Measurements from ENCODE around the gene TPST1.
"Not testable (repeated sequence)": the region's sequence is repeated elsewhere in the genome, so short reads cannot be mapped to it uniquely, and the experiment has no call there.

The TPST1 gene

DNA sequence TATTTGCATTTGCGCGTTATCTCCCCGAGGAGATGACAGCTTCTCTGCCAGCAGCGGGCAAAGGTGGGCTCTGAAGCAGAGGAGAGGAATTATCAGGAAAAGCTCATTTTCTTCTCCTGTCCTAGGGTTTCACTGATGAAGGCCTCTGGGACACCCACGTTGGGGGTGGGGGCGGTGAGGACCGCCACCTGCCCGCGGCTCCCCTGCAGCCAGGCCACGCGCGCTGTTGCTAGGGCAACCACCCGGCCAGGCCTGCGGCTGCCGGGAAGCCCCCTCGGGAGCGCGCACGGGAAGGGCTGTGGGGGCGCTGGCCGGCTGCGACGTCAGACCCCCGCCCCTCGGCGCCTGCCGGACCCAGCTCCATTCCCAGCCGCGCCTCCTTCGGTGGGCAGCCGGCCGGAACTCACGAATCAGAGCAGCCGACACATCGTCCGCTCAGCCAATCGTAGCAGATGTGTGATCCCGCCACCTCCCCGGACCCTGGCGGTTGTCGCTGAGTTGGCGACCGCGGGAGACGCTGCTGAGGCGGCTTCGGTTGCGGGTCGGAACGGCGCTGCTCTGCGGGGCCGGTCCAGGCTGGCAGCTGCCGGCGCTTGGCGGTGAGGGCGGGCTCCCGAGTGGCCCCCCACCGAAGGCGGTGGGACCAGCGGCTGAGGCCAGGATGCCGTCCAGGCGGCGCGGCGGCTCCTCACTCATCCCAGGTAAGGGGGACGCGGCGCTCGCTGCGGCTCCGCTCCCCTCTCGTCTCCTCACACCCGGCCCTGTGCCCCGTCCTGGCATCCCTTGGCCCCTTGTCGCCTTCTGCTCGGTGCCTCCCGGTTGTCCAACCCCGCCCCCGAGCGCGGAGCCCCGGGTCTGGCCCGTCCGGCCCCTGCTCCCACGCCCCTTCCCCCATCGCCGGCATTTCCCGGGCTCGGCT, at the start of gene TPST1:
Gene TPST1, plus strand, starts transcription at position 513 of the 919 bp plus-strand sequence. CDS start 35,092 bp downstream, outside the sequence.
- H3K4me3 Mint-ChIP-seq: peak within 1 kb of the TSS; percentile 92
- peaks cover 4% of the 10 kb centered on the region for H3K36me3 Mint-ChIP-seq
- peak; percentile 79 to 92 for DNase-seq (ENCODE audit: low spot score in 2 of 2)
- H3K27ac Mint-ChIP-seq: peak within 1 kb of the TSS; percentile 93
- peak; percentile 91 for ATAC-seq
- peaks cover 30% of the 10 kb centered on the region for H3K4me1 Mint-ChIP-seq
- H3K9me3 Mint-ChIP-seq: no peaks in the 10 kb centered on the region

DNA sequence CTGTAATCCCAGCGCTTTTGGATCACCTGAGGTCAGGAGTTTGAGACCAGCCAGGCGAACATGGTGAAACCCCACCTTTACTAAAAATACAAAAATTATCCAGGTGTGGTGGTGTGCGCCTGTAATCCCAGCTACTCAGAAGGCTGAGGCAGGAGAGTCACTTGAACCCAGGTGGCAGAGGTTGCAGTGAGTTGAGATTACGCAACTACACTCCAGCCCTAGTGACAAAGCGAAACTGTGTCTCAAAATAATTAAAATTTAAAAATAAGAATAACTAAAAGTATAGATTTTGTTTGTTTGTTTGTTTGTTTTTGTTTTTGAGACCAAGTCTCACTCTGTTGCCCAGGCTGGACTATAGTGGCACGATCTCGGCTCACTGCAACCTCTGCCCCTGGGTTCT, 49.1 kb upstream of the TPST1 start:
- H3K4me1 Mint-ChIP-seq; H3K27ac Mint-ChIP-seq; H3K9me3 Mint-ChIP-seq; DNase-seq (ENCODE audit: low spot score in 2 of 2); H3K4me3 Mint-ChIP-seq; ATAC-seq: not testable (repeated sequence)
- peaks cover 78% of the 10 kb centered on the region for H3K36me3 Mint-ChIP-seq

DNA sequence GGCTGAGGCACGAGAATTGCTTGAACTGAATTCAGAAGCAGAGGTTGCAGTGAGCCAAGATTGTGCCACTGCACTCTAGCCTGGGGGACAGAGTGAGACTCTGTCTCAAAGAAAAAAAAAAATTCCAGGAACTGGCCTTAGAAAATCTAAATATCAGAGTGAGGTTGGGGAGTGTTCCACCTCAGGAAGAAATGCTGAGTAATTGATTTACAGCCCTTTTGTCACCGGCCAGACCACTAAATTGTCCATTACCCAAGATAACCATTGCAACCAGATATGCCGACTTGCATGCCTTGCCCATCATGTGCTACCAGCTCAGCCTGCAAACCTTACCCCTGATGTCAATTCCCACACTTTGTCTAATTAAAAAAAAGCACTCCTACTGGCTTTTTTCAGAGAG, 48.1 kb upstream of the TPST1 start:
- ATAC-seq (no peak), DNase-seq (ENCODE audit: low spot score in 2 of 2) (no peak)
- no peak overlapping the region for H3K4me3 Mint-ChIP-seq
- peaks cover 69% of the 10 kb centered on the region for H3K36me3 Mint-ChIP-seq
- peaks cover 3% of the 10 kb centered on the region for H3K4me1 Mint-ChIP-seq
- H3K9me3 Mint-ChIP-seq: no peaks in the 10 kb centered on the region
- no peak overlapping the region for H3K27ac Mint-ChIP-seq

DNA sequence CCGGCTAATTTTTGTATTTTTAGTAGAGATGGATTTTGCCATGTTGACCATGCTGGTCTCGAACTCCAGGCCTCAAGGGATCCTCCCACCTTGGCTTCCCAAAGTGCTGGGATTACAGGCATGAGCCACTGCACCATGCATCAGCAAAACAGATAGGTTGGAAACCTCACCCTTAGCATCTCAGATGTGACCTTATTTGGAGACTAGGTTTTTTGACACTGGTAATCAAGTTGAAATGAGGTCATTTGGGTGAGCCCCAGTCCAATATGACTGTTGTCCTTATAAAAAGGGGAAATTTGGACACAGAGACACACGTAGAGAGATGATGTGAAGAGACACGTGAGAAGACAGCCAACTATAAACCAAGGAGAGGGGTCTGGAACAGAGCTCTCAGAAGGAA, 42.5 kb upstream of the TPST1 start:
- Mint-ChIP-seq H3K4me1 (no peaks in the 10 kb centered on the region), H3K36me3 (peaks cover 13% of the 10 kb centered on the region), H3K9me3 (no peaks in the 10 kb centered on the region), H3K4me3 (no peak overlapping the region), H3K27ac (no peak overlapping the region)
- ATAC-seq: peak; percentile 34
- no peak for DNase-seq (ENCODE audit: low spot score in 2 of 2)

GRCh38 chr7:66163186-66163610, 41.9 kb upstream of the TPST1 start:
- no peaks in the 10 kb centered on the region for H3K9me3 Mint-ChIP-seq
- H3K36me3 Mint-ChIP-seq: peaks cover 7% of the 10 kb centered on the region
- H3K4me3 Mint-ChIP-seq: no peak overlapping the region
- no peak overlapping the region for H3K27ac Mint-ChIP-seq
- H3K4me1 Mint-ChIP-seq: no peaks in the 10 kb centered on the region
- ATAC-seq (no peak), DNase-seq (ENCODE audit: low spot score in 2 of 2) (no peak)

- no peaks in the 10 kb centered on the region for H3K36me3 Mint-ChIP-seq
- no peak overlapping the region for H3K27ac Mint-ChIP-seq
These were observed 40.8 kb upstream of the TPST1 start for GRCh38 chr7:66164356-66164755.

DNA sequence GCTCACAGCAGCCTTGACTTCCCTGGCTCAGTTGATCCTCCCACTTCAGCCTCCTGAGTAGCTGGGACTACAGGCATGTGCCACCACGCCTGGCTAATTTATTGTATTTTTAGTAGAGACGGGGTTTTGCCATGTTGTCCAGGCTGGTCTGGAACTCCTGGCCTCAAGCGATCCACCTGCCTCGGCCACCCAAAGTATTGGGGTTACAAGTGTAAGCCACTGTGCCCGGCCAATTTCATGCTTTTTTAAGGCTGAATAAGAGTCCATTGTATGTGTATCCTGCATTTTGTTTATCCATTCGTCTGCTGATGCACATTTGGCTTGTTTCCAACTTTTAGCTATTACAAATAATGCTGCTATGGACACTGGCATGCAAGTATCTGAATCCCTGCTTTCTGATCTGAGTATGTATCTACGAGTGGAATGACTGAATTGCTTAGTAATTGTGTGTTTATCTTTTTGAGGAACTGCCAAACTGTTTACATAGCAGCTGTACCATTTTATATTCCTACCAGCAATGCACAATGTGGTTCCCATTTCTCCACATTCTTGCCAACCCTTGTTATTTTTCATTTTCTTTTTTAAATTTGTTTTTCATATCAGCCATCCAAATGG, 37.3 kb upstream of the TPST1 start:
- DNase-seq (ENCODE audit: low spot score in 2 of 2) (no peak), ATAC-seq (no peak)
- no peak overlapping the region for H3K27ac Mint-ChIP-seq
- H3K4me1 Mint-ChIP-seq: no peaks in the 10 kb centered on the region
- H3K4me3 Mint-ChIP-seq: no peak overlapping the region
- H3K36me3 Mint-ChIP-seq: no peaks in the 10 kb centered on the region
- H3K9me3 Mint-ChIP-seq: no peaks in the 10 kb centered on the region

More at GRCh38 chr7:66164356-66164755, 40.8 kb upstream of the TPST1 start:
- ATAC-seq: no peak
- DNase-seq (ENCODE audit: low spot score in 2 of 2): no peak
- Mint-ChIP-seq H3K4me3 (no peak overlapping the region), H3K9me3 (no peaks in the 10 kb centered on the region), H3K4me1 (no peaks in the 10 kb centered on the region)

- Mint-ChIP-seq H3K4me1 (no peaks in the 10 kb centered on the region), H3K36me3 (no peaks in the 10 kb centered on the region), H3K27ac (no peak overlapping the region), H3K4me3 (no peak overlapping the region), H3K9me3 (no peaks in the 10 kb centered on the region)
- no peak for DNase-seq (ENCODE audit: low spot score in 2 of 2)
- no peak for ATAC-seq
These were observed 35.5 kb upstream of the TPST1 start for GRCh38 chr7:66169616-66170015.

DNA sequence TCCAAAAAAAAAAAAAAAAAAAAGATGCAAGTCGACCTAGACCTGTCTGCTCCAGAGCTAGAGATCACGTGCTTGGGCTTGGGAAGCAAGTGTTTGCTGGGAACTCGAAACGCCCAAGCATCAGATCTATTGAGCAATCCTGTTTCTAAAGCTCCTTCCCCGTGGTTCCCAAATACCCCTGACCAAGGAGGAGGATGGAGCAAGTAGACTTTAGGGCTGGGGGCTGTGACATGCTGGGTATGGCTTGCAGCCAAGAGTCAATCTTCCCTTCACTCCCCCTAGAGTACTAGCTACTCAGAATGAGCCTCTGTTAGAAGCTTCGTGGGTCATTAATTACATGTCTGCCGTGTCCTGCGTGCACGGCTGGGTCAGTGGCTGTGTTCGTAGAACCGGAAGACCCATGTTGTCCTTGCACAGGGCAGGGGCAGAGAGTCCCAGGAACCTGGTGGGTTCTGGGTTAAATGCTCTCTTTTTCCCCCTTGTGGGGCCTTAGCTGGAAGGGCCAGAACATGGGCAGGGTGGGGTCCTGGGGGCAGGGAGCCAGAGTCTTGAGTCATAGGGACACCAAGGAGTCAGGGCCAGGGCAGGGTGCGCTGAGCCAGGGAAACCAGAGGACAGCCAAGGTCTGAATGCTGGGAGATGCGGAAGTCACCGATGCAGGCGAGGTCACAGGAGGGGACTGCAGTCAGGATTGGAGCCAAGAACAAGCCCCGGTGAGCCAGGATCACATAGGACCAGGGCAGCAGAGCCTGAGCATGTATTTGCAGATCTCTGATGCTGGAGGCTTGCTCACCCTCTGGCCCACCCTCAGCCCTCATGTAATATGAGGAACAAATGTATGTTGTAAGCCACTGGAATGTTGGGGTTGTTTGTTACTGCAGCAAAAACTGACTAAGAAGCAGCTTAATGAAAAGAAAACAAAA, 34.6 kb upstream of the TPST1 start:
- Mint-ChIP-seq H3K36me3 (no peaks in the 10 kb centered on the region), H3K4me3 (no peak overlapping the region), H3K27ac (no peak overlapping the region), H3K9me3 (no peaks in the 10 kb centered on the region), H3K4me1 (no peaks in the 10 kb centered on the region)
- ATAC-seq (no peak), DNase-seq (ENCODE audit: low spot score in 2 of 2) (no peak)

DNA sequence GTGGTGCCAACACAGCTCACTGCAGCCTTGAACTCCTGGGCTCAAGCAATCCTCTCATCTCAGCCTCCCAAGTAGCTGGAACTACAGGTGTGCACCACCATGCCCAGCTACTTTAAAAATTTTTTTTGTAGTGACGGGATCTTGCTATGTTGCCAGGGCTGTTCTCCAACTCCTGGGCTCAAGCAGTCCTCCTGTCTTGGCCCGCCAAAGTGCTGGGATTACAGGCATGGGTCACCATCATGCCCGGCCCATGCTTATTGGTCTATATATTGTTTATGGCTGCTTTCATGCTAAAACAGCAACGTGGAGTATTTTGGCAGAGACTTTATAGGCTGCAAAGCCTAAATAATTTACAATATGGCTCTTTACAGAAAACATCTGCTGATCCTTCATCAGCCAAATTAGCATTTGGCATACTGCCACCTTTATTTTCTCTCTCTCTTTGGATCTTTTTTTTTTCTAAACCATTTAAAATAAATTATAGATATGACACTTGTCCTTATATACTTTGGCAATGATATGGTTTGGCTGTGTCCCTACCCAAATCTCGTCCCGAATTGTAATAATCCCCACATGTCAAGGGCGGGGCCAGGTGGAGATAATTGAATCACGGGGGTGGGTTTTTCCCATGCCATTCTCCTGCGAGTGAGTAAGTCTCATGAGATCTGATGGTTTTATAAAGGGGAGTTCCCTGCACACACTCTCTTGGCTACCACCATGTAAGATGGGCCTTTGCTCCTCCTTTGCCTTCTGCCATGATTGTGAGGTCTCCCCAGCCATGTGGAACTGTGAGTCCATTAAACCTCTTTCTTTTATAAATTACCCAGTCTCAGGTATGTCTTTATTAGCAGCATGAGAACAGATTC, 32.4 kb upstream of the TPST1 start:
- ATAC-seq; H3K36me3 Mint-ChIP-seq; H3K4me1 Mint-ChIP-seq; H3K9me3 Mint-ChIP-seq; DNase-seq (ENCODE audit: low spot score in 2 of 2); H3K4me3 Mint-ChIP-seq; H3K27ac Mint-ChIP-seq: not testable (repeated sequence)

GRCh38 chr7:66173856-66174255, 31.3 kb upstream of the TPST1 start:
- no peaks in the 10 kb centered on the region for H3K9me3 Mint-ChIP-seq
- H3K36me3 Mint-ChIP-seq: no peaks in the 10 kb centered on the region
- H3K4me3 Mint-ChIP-seq: no peak overlapping the region
- H3K27ac Mint-ChIP-seq: no peak overlapping the region
- no peak for ATAC-seq
- no peaks in the 10 kb centered on the region for H3K4me1 Mint-ChIP-seq
- DNase-seq (ENCODE audit: low spot score in 2 of 2): no peak

DNA sequence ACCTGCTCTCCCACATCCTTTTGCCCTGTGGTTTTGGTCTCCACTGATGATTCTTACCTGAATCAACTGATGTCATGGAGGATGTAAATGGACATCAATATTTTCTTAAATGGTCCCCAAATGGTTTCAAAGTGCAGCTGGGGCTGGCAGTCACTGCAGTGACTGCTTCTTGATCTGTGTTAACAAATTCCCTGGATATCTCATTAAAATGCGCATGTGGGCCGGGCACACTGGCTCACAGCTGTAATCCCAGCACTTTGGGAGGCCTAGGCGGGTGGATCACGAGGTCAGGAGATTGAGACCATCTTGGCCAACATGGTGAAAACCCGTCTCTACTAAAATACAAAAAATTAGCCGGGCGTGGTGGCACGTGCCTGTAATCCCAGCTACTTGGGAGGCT, 30.1 kb upstream of the TPST1 start:
- H3K36me3 Mint-ChIP-seq; ATAC-seq; H3K4me3 Mint-ChIP-seq; DNase-seq (ENCODE audit: low spot score in 2 of 2); H3K27ac Mint-ChIP-seq; H3K9me3 Mint-ChIP-seq; H3K4me1 Mint-ChIP-seq: not testable (repeated sequence)

DNA sequence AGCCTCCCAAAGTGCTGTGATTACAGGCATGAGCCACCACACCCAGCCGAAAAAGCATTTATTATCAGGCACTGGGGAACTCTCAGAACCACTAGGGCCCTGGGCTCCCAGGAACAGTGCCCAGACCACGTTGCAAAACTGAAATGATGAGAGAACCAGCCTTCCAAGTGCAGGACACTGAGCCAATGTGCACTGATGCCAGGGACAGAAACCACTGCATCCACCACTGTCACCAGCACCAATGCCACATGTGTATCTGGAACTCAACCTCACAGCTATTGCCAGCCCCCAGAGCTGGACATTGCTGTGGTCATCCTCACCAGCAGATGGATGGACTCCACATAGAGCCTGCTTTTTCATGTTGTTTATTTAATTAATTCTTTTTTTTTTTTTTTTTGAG, 28.2 kb upstream of the TPST1 start:
- ATAC-seq (no peak), DNase-seq (ENCODE audit: low spot score in 2 of 2) (no peak)
- Mint-ChIP-seq H3K4me3 (no peak overlapping the region), H3K27ac (no peak overlapping the region), H3K4me1 (no peaks in the 10 kb centered on the region), H3K9me3 (no peaks in the 10 kb centered on the region), H3K36me3 (no peaks in the 10 kb centered on the region)

DNA sequence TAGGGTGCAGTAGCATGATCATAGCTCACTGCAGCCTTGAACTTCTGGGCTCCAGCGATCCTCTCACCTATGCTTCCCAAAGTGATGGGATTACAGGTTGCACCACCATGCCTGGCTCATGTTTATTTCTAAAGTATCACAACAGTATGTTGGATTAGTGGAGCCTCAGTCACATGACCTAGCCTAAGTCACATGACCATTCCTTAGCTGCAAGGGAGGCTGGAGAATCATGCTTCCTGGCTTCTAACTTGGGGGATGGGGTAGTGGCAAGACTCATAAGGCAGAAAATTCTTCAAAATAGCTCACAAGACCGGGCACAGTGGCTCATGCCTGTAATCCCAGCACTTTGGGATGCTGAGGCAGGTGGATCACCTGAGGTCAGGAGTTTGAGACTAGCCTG, 26.9 kb upstream of the TPST1 start:
- H3K4me3 Mint-ChIP-seq: no peak overlapping the region

More for the DNA sequence above, 26.9 kb upstream of the TPST1 start:
- no peak for DNase-seq (ENCODE audit: low spot score in 2 of 2)
- no peaks in the 10 kb centered on the region for H3K9me3 Mint-ChIP-seq
- no peak overlapping the region for H3K27ac Mint-ChIP-seq
- ATAC-seq: no peak
- H3K4me1 Mint-ChIP-seq: no peaks in the 10 kb centered on the region
- H3K36me3 Mint-ChIP-seq: no peaks in the 10 kb centered on the region
